Activated CD4-positive, CD25-positive, alpha-beta regulatory T cell treated with anti-CD3 and anti-CD28 coated beads, Interleukin-2, amount 50 U/mL, for 24 hours (primary cell): ENCODE measurements around the gene SH3BP2.

Source experiments
- ATAC-seq, 2 donors: fragments of 150-1000 bp; cut with Tn5 transposase; one replicate each; pipeline ENCODE4 v1.10.0; 2021; ENCODE audit warnings: mild to moderate bottlenecking in 1 of 2, moderate library complexity in 1 of 2

Gene SH3BP2

DNA sequence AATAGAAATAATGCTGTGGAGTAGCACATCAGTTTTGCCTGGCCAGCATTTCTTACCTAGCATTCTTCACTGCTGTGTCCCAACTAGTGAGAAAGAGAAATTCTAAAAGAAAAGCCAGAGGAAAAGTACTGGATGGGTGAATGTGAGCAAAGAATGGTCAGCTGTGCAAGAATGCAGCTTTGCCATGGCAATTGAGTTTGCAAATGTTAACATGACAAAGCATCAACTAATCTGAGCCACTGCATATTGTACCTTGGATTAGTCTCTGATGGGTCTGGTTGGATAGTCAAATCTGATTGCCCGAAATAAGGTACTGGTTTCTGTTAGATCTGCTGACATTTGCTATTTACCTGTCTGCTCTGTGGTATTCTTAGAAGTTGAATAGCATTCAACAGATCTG lies 89.5 kb downstream of the SH3BP2 start:
- ATAC-seq: no peak

DNA sequence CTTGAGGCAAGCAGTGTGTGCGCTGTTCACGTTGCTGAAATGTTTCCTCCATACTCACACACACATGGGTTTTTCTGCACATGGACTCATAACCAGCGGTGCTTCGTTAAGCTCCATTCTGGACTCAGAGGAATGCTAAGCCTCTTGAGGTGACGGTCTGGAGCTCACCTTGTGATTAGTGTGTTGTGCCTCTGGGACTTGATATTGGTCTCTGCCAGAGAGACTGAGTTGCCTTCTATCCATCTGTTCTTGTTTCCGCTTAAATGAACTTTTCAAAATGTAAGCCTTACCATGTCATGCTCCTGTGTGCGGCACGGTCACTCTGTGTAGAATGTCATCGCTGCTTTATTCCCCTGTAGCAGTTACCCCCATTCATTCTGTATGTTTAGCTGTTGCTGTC lies 93.3 kb downstream of the SH3BP2 start:
- ATAC-seq: no peak

DNA sequence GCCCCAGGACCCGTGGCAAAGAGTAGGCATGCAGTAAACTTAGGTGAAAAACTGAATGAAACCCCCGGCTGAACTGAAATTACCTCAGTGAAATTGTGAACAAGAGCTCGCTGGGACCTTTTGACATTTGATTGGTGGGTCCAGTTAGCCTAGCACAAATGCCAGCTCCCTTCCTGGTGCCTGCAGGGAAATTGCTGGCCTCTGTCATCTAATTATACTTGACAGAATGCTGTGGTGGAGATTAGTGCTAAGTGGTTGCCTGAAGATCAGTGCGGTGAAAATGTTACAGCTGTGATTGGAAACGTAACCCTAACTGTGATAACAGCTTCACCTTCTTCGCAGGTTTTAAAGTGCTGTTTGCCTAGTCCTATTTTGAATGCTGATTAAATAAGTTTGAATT lies 93.7 kb downstream of the SH3BP2 start:
- ATAC-seq: no peak

DNA sequence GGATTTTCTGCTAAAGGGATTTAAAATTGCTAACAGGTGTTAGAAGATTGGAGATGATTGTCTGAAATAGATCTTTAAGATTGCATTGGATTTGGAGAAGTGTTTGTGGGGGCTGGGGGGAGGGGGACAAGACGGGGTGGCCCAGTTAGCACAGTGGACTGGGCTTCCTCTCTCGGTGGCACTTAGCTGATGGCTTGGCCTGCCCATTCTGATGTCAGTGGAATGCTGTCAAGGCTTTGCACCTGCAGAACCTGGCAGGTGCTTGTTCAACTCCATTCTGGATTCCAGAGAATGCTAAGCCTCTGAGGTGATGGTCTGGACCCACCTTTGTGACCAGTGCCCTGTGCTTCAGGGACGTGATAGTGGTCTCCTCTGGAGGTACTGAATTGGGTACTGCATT lies 94.5 kb downstream of the SH3BP2 start:
- no peak for ATAC-seq

DNA sequence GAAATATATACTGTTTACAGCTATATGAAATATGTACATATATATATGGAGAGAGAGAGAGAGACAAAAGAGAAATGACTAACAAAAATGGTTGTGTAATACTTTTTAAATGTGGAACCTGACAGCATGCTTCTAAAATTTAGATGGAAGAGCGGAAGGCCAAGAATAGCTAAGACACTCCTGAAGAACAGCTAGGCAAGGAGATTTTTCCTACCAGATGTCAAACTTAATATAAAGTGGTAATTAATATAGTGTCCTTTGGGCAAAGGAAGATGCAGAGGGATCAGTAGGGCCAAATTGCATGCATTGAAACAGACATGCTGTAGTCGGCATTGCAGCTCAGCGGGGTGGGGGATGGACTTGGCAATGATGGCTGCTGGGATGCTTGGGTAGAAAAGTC lies 96.0 kb downstream of the SH3BP2 start:
- ATAC-seq: no peak
